Measurements from ENCODE around the gene ADD2.
A peak's percentile ranks its signal among the peaks of the same experiment; 100 is the strongest.

The ADD2 gene

GRCh38 chr2:70784320-70784719 is 16.3 kb upstream of the ADD2 start:
- DNase-seq (ENCODE audit: low read depth), result peak; percentile 16
- H3K4me3 ChIP-seq (ENCODE audit: low read length), result no peak overlapping the region
- no peak for TF ChIP-seq CTCF (IDR thresholded peaks at IDR 0.05; ENCODE audit: insufficient read depth, low read depth, low read length, missing control alignments)

GRCh38 chr2:70779911-70780545 is 12.0 kb upstream of the ADD2 start:
- peak; percentile 74 for DNase-seq (ENCODE audit: low read depth)
- TF ChIP-seq CTCF (IDR thresholded peaks at IDR 0.05; ENCODE audit: insufficient read depth, low read depth, low read length, missing control alignments), result no peak

GRCh38 chr2:70779491-70779890 is 11.5 kb upstream of the ADD2 start:
- DNase-seq (ENCODE audit: low read depth), result no peak
- no peak for TF ChIP-seq CTCF (IDR thresholded peaks at IDR 0.05; ENCODE audit: insufficient read depth, low read depth, low read length, missing control alignments)
- no peak overlapping the region for H3K4me3 ChIP-seq (ENCODE audit: low read length)

More at GRCh38 chr2:70779911-70780545, 12.0 kb upstream of the ADD2 start:
- no peak overlapping the region for H3K4me3 ChIP-seq (ENCODE audit: low read length)

DNA sequence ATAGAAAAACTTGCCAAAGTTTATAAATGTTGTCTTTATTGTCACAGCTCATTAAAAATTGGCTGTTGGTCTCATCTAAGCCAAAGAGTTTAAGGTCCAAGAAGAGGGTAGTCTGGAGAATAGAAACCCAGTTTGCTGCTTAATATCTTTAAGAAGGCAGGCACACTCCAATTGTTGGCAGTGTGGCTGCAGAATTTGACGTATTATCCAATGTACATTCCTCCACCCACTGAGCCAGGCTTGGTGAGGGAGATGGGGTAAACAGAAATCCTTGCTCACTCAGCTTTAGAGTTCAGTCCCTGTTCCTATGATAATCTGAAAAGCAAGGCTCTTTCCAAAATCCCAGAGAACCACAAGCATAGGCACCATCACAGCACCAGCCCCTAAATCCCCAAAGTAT is 10.7 kb upstream of the ADD2 start:
- DNase-seq (ENCODE audit: low read depth), result no peak
- no peak for TF ChIP-seq CTCF (IDR thresholded peaks at IDR 0.05; ENCODE audit: insufficient read depth, low read depth, low read length, missing control alignments)
- H3K4me3 ChIP-seq (ENCODE audit: low read length), result no peak overlapping the region

- H3K4me3 ChIP-seq (ENCODE audit: low read length), result no peak overlapping the region
- TF ChIP-seq CTCF (IDR thresholded peaks at IDR 0.05; ENCODE audit: insufficient read depth, low read depth, low read length, missing control alignments), result no peak
- DNase-seq (ENCODE audit: low read depth), result peak; percentile 43
Observed at GRCh38 chr2:70777450-70777849, 9.4 kb upstream of the ADD2 start.

GRCh38 chr2:70776266-70776665 is 8.3 kb upstream of the ADD2 start:
- DNase-seq (ENCODE audit: low read depth), result no peak
- no peak for TF ChIP-seq CTCF (IDR thresholded peaks at IDR 0.05; ENCODE audit: insufficient read depth, low read depth, low read length, missing control alignments)

DNA sequence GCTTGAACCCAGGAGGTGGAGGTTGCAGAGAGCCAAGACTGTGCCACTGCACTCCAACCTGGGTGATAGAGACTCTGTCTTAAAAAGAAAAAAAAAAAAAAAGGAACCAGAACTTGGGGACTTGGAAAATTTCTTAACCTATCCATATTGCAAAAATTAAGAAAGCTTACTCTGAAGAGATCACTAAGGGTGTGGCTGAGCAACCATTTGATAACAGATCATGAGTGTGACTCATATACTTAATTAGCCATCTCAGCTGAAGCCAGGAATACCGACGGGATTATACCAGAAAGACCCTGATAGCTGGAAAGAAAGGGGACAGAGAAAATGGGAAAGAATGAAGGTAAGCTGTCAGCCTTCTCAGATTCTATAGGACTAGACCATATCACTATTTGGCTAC is 7.1 kb upstream of the ADD2 start:
- no peak for TF ChIP-seq CTCF (IDR thresholded peaks at IDR 0.05; ENCODE audit: insufficient read depth, low read depth, low read length, missing control alignments)
- H3K4me3 ChIP-seq (ENCODE audit: low read length), result no peak overlapping the region
- DNase-seq (ENCODE audit: low read depth), result no peak

More at GRCh38 chr2:70776266-70776665, 8.3 kb upstream of the ADD2 start:
- no peak overlapping the region for H3K4me3 ChIP-seq (ENCODE audit: low read length)

Measured in epithelial cell of esophagus (primary cell).